ENCODE data around the gene BSG.
"Not testable (repeated sequence)": the region's sequence is repeated elsewhere in the genome, so short reads cannot be mapped to it uniquely, and the experiment has no call there.

The BSG gene

DNA sequence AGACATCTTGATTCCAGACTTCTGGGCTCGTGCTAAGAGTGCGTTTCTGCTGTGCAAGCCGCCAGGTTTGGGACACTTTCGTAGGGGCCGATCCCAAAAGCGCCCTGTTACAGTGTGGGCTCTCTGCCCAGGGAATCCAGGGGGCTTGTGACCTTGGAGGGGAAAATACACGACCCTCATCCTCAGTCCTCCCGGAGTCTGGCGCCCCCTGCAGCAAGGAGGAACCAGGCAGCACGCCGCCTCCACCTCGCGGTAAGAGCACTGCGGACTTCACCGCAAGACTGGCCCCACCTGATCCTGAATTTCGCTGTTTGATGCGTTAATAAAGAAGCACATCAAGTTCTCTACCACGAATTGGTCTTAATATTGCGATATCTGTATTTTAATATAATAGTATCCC lies 55.8 kb downstream of the BSG start:
- H3K27me3 Mint-ChIP-seq, result no peaks in the 10 kb centered on the region
- H3K4me1 Mint-ChIP-seq, result peaks cover 21 to 31% of the 10 kb centered on the region in 2 donors
- no peaks in the 10 kb centered on the region for H3K9me3 Mint-ChIP-seq
- H3K4me3 Mint-ChIP-seq, result no peak overlapping the region
- ATAC-seq (replicated peaks) (no peak), DNase-seq (no peak)
- no peak overlapping the region for H3K27ac Mint-ChIP-seq
- H3K36me3 Mint-ChIP-seq, result peaks cover 32 to 49% of the 10 kb centered on the region in 2 donors

DNA sequence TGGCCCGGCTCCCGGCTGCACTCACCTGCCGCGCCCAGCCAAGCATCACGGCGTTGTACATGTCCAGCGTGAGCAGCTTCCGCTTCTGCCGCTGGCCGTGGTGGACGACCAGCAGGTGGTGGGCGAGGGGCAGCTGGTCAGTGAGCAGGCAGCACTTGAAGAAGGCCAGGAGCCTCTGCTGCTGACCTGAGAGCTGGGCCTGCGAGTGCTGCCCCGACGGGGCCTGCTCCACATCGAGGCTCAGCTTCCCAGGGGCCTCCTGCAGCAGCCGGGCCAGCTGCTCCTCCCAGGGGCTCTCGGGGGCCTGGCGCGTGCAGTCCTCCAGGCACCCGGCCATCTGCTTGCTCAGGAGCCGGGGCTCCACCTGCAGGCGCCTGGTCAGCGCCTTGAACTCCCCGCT lies 57.1 kb downstream of the BSG start:
- peaks cover 28 to 43% of the 10 kb centered on the region in 2 donors for H3K4me1 Mint-ChIP-seq
- not testable (repeated sequence) for H3K27ac Mint-ChIP-seq; H3K27me3 Mint-ChIP-seq; H3K9me3 Mint-ChIP-seq; H3K4me3 Mint-ChIP-seq; ATAC-seq (replicated peaks); DNase-seq
- peaks cover 32 to 40% of the 10 kb centered on the region in 2 donors for H3K36me3 Mint-ChIP-seq

DNA sequence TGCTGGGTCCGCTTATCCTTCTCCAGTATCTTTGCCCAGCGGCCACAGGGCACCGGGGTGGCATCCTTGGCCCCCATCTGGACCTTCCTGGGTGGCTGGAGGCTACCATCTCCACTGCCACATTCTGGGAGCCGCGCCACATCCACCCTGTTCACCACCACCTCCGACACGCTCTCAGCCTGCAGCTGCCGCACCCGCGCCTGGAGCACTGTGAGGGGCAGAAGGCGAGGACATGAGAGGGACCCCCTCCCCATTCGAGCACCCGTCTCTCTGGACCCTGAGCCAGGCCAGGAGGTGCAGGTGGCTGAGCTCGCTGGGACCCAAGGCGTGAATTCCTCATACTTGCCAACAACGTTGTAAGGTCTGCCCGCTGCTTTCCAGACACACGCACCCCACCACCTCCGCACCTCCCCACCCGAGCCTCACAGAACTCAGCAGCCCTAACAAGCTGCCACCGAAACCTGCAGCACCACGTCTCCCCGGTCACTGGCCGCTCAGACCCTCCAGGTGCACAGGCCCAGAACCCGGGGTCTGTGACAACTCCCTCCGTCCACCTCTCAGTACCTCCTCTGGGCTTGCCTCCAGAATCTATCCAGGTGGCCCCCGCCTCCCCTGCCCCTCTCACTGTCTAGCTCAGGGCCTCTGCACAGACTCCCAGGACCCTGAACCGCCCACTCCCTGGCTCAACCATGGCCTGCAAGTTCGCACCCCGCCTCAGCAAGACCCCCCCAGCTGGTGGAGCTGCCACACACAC lies 57.7 kb downstream of the BSG start:
- ATAC-seq (replicated peaks) (no peak), DNase-seq (no peak)
- Mint-ChIP-seq H3K9me3 (no peaks in the 10 kb centered on the region), H3K27me3 (no peaks in the 10 kb centered on the region), H3K27ac (no peak overlapping the region), H3K36me3 (peaks cover 32 to 39% of the 10 kb centered on the region in 2 donors), H3K4me3 (no peak overlapping the region), H3K4me1 (peaks cover 28 to 43% of the 10 kb centered on the region in 2 donors)

DNA sequence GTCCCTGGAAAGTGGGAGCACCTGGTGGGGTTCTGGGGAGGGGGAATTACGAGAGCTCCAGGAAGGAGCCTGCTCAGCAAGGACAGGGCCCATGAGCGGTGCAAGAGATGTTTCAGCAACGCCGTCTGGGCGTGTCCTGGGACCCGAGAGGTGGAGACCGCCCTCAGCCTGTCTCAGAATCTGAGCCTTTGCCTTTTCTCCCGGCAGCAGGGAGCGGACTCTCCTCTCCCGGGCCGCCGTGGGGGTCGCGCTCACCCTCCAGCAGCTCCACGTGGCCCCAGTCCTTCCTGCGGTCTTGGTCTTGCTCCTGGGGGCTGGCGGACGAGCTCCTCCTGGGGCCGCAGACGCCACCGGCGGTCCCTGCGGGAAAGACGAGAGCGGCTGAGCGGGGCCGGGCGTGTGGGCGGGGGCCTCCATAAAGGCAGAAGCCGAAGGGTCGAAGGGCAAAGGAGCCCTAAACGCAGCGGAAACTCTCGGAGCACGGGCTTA lies 60.2 kb downstream of the BSG start:
- no peaks in the 10 kb centered on the region for H3K27me3 Mint-ChIP-seq
- peak overlapping the region; percentile 98 for H3K27ac Mint-ChIP-seq
- H3K4me1 Mint-ChIP-seq, result peaks cover 35 to 43% of the 10 kb centered on the region in 2 donors
- DNase-seq, result peak; percentile 37
- no peaks in the 10 kb centered on the region for H3K9me3 Mint-ChIP-seq
- peaks cover 23 to 29% of the 10 kb centered on the region in 2 donors for H3K36me3 Mint-ChIP-seq
- ATAC-seq (replicated peaks), result peak; percentile 33 to 44
- H3K4me3 Mint-ChIP-seq, result peak overlapping the region; percentile 95 to 99

Data from stimulated activated naive B cell treated with anti-CD40 and anti-IgM and Interleukin-4, amounts not matched to agents 10 μg/mL and 1 μg/mL and 100 μg/mL, for 72 hours (primary cell).